GM18861 (cell line): ENCODE data around the gene FAM120AOS.
"Not testable (repeated sequence)": the region's sequence is repeated elsewhere in the genome, so short reads cannot be mapped to it uniquely, and the experiment has no call there.

Source experiments
- ATAC-seq: cut with Tn5 transposase; IDR thresholded peaks from one replicate; pipeline ENCODE4 v1.9.1; 2021; ENCODE audit not compliant: unreplicated experiment

Gene FAM120AOS

GRCh38 chr9:93440896-93441580, 12.3 kb downstream of the FAM120AOS start:
- ATAC-seq, result no peak

- ATAC-seq, result not testable (repeated sequence)
Measured at GRCh38 chr9:93439301-93439700, 14.1 kb downstream of the FAM120AOS start.

- ATAC-seq, result no peak
Measured at GRCh38 chr9:93437996-93438395, 15.4 kb downstream of the FAM120AOS start.

GRCh38 chr9:93436655-93437407, 16.6 kb downstream of the FAM120AOS start:
- no peak for ATAC-seq

- no peak for ATAC-seq
Measured at GRCh38 chr9:93436218-93436617, 17.2 kb downstream of the FAM120AOS start.

GRCh38 chr9:93435386-93435785, 18.0 kb downstream of the FAM120AOS start:
- no peak for ATAC-seq

- ATAC-seq, result no peak
Measured at GRCh38 chr9:93434056-93434455, 19.3 kb downstream of the FAM120AOS start.

GRCh38 chr9:93432964-93433363, 20.4 kb downstream of the FAM120AOS start:
- no peak for ATAC-seq

GRCh38 chr9:93431539-93432105, 21.8 kb downstream of the FAM120AOS start:
- ATAC-seq, result no peak

GRCh38 chr9:93427655-93428379, 25.6 kb downstream of the FAM120AOS start:
- ATAC-seq, result no peak

- ATAC-seq, result no peak
Measured at GRCh38 chr9:93422977-93423616, 30.3 kb downstream of the FAM120AOS start.

GRCh38 chr9:93419023-93419422, 34.4 kb downstream of the FAM120AOS start:
- no peak for ATAC-seq

- no peak for ATAC-seq
Measured at GRCh38 chr9:93417538-93417937, 35.8 kb downstream of the FAM120AOS start.

- no peak for ATAC-seq
Measured at GRCh38 chr9:93416530-93417235, 36.7 kb downstream of the FAM120AOS start.

- ATAC-seq, result no peak
Measured at GRCh38 chr9:93415176-93415690, 38.1 kb downstream of the FAM120AOS start.

- ATAC-seq, result no peak
Measured at GRCh38 chr9:93413530-93413929, 39.9 kb downstream of the FAM120AOS start.

GRCh38 chr9:93406371-93406770, 47.0 kb downstream of the FAM120AOS start:
- no peak for ATAC-seq

- no peak for ATAC-seq
Measured at GRCh38 chr9:93398471-93398870, 54.9 kb downstream of the FAM120AOS start.

- ATAC-seq, result no peak
Measured at GRCh38 chr9:93397661-93398373, 55.6 kb downstream of the FAM120AOS start.
